ENCODE results near the gene SAMD11. TPM values are rescaled to one million over a fixed set of nuclear protein-coding genes. Genes with fewer than 3 reads are reported as not detected.

Gene SAMD11
- total and polyA plus RNA-seq, 2 of the 8 experiments (the other 6 are each of a cell fraction or from before 2014, with no cell fraction given), result 0.18 to 0.30 TPM

DNA sequence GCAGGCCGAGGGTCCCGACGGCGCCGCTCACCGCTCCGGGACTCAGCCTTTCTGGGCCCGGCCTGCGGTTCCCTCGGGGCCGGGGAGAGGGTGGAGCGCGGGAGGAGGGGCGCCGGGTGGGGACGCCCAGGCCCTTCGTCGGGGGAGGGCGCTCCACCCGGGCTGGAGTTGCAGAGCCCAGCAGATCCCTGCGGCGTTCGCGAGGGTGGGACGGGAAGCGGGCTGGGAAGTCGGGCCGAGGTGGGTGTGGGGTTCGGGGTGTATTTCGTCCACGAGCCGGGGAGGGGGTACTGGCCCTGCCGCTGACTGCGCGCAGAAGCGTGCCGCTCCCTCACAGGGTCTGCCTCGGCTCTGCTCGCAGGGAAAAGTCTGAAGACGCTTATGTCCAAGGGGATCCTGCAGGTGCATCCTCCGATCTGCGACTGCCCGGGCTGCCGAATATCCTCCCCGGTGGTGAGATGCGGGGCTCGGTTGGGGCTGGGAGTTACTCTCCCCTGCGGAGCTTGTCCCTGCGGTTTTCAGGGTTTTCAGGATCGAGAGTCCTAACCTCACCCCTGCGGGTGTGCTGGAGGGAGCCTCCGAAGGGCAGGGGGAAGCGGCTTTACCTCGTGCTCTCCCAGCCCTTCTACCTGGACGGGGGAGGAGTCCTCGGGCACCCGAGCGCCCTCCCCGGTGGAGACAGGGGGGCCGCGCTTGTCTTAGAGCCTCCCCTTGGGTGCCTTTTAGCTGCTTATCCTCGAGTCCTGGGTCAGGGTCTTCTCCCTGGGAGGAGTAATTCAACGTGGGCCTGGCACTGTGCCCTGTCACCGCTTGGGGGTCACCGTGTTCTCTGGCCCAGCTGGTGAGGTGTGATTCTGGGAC is 2.1 kb downstream of the SAMD11 start (continued):
- TF ChIP-seq CHD7 (IDR thresholded peaks at IDR 0.05; ENCODE audit: insufficient replicate concordance, low read length) (no peak), SAP30 (IDR thresholded peaks at IDR 0.05; ENCODE audit: insufficient read depth, insufficient replicate concordance, low read length) (no peak), PHF8 (conservative IDR thresholded peaks at IDR 0.05; ENCODE audit: low read depth, low read length) (no peak), EP300 (IDR thresholded peaks at IDR 0.05; ENCODE audit: borderline replicate concordance in 1 of 2, low read depth in 2 of 2, low read length in 2 of 2) (no peak), GTF2F1 (IDR thresholded peaks at IDR 0.05; ENCODE audit: borderline replicate concordance, low read depth, low read length) (no peak), POLR2A (IDR thresholded peaks at IDR 0.05; ENCODE audit: control extremely low read depth in 1 of 2, low read depth in 2 of 2, low read length in 2 of 2) (no peak), JUND (IDR thresholded peaks at IDR 0.05; ENCODE audit: low read length) (no peak), CREB1 (IDR thresholded peaks at IDR 0.05) (no peak)
